Measurements from ENCODE around the gene TAX1BP1.

DNA sequence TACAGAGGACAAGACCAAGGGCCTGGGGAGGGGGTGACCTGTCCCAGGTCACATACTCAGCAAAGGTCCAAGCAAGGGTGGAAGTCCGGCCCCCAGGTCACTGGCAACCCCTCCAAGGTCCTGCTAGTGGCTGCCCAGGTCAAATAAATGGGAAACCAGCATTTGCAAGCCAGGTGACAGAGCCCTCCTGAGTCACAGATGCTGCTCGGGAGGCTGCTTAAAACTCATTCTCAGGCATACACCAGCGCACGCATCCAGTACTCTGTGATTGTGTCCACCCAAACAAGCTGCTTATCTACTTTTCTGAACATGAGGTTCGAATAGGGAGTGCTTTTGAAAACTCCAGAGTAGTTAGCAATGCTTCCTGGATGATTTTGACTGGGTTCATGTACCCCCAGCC is 130.6 kb downstream of the TAX1BP1 start:
- TF ChIP-seq POLR2A (IDR thresholded peaks at IDR 0.05; ENCODE audit: low read length) (no peak), GATA1 (IDR thresholded peaks at IDR 0.05; ENCODE audit: low read depth, low read length) (no peak)

Data from erythroblast (primary cell).